ENCODE results near the gene UBE2H.

DNA sequence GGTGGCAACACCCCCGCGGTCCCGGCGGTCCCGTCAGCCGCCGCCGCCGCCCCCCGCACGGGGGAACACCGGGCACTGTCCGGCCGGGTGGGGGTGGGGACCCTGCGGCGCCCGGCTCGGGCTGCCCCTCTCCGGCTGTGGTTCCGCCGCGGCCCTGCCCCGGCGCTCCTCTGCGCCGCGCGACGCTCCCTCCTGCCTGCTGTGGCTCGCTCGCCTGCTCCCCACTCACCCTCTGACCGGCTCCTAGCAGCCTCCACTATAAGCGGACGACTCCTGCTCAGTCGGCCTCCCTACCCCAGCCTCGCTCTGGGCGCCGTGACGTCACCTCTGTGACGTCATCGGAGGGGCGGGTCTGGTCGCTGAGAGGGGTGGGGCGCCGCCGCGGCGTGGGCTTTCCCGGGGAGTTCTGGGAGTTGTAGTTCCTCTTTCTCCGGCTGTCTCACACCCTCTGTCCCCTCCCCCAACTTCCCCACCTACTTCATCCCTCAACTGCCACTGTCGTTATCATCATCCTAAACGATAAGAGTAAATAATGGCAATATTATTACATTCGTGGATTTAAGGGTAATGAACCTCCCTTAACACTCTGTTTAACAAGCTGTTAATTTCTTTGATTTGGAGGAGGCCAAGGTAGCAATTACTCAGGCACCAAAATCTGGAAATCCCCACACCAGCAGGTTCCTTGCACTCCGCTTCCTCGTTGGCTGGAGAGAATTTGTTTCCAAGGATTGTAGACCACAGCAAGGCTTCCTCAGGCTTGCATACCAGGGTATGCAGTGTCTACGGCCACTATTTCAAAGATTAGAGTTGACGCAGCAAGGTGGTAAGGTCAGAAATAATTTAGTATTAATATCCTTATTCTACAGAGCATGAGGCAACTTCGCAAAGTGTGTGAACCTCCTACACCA lies at the start of gene UBE2H:
- no peak for TF ChIP-seq ZFP3 (tag by site-specific recombination; IDR thresholded peaks at IDR 0.05; ENCODE audit: low read depth)
- TF ChIP-seq, protein P1, sequence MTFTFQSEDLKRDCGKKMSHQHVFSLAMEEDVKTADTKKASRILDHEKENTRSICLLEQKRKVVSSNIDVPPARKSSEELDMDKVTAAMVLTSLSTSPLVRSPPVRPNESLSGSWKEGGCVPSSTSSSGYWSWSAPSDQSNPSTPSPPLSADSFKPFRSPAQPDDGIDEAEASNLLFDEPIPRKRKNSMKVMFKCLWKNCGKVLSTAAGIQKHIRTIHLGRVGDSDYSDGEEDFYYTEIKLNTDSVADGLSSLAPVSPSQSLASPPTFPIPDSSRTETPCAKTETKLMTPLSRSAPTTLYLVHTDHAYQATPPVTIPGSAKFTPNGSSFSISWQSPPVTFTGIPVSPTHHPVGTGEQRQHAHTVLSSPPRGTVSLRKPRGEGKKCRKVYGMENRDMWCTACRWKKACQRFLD (tag by site-specific recombination; IDR thresholded peaks at IDR 0.05): no peak
- TF ChIP-seq SP3 (tag by site-specific recombination; IDR thresholded peaks at IDR 0.05): peak; percentile 95
- TF ChIP-seq, protein P2, sequence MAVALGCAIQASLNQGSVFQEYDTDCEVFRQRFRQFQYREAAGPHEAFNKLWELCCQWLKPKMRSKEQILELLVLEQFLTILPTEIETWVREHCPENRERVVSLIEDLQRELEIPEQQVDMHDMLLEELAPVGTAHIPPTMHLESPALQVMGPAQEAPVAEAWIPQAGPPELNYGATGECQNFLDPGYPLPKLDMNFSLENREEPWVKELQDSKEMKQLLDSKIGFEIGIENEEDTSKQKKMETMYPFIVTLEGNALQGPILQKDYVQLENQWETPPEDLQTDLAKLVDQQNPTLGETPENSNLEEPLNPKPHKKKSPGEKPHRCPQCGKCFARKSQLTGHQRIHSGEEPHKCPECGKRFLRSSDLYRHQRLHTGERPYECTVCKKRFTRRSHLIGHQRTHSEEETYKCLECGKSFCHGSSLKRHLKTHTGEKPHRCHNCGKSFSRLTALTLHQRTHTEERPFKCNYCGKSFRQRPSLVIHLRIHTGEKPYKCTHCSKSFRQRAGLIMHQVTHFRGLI (tag by site-specific recombination; IDR thresholded peaks at IDR 0.05): peak; percentile 36; the same call in 1 of the 2 replicates
- TF ChIP-seq MYNN (tag by site-specific recombination; IDR thresholded peaks at IDR 0.05; ENCODE audit: borderline replicate concordance): no peak

Measured in HEK293 (cell line).